Brain microvascular endothelial cell (primary cell): ENCODE measurements around the gene APOC4.

Experiments
- DNase-seq: peaks from one replicate; pipeline ENCODE4 v3.0.0-alpha.2; 2020
- H3K27ac ChIP-seq: fragments of 250-450 bp; sonication (Bioruptor Pico); 2 replicates; pipeline ENCODE4 v1.5.1; 2020; ENCODE audit warnings: mild to moderate bottlenecking, moderate library complexity
- H3K27me3 ChIP-seq: fragments of 250-450 bp; sonication (Bioruptor Pico); replicated peaks from 2 replicates; pipeline ENCODE4 v1.5.1; 2020; ENCODE audit warnings: mild to moderate bottlenecking
- H3K36me3 ChIP-seq: fragments of 250-450 bp; sonication (Bioruptor Pico); replicated peaks from 2 replicates; pipeline ENCODE4 v1.5.1; 2020; ENCODE audit warnings: mild to moderate bottlenecking
- H3K4me3 ChIP-seq: 2 replicates; pipeline ENCODE4 v1.5.1; 2011; ENCODE audit warnings: low read depth, mild to moderate bottlenecking, control low read depth, low read length, moderate library complexity
- CTCF ChIP-seq: IDR thresholded peaks from 2 replicates; pipeline ENCODE4 v1.5.1; 2011; ENCODE audit warnings: low read depth, mild to moderate bottlenecking, moderate library complexity, low read length, control low read depth, inconsistent platforms; ENCODE audit errors: missing control alignments
- in situ Hi-C: cut with HindIII; loops from 2 replicates; pipeline ENCODE4 v1.10.0; 2017; ENCODE audit warnings: low sequenced_read_pairs, low pct_ligation_motif_present

Gene APOC4

GRCh38 chr19:44986389-44986788, 44.4 kb downstream of the APOC4 start:
- no peak for DNase-seq
- in situ Hi-C loops = no loop called here
- TF ChIP-seq CTCF = no peak
- Histone ChIP-seq H3K27ac (no peak overlapping the region), H3K36me3 (peaks cover 46% of the 10 kb centered on the region), H3K4me3 (no peak overlapping the region), H3K27me3 (no peaks in the 10 kb centered on the region)

- no peak for DNase-seq
- Histone ChIP-seq H3K27me3 (no peaks in the 10 kb centered on the region), H3K4me3 (no peak overlapping the region), H3K36me3 (peaks cover 46% of the 10 kb centered on the region), H3K27ac (no peak overlapping the region)
- TF ChIP-seq CTCF = no peak
- in situ Hi-C loops = no loop called here
Observed at GRCh38 chr19:44987148-44987675, 45.2 kb downstream of the APOC4 start.

- in situ Hi-C loops = no loop called here
- Histone ChIP-seq H3K27ac (no peak overlapping the region), H3K27me3 (no peaks in the 10 kb centered on the region), H3K36me3 (peaks cover 50% of the 10 kb centered on the region), H3K4me3 (no peak overlapping the region)
- no peak for DNase-seq
- no peak for TF ChIP-seq CTCF
Observed at GRCh38 chr19:44988273-44988672, 46.2 kb downstream of the APOC4 start.

GRCh38 chr19:44988896-44989556, 47.0 kb downstream of the APOC4 start:
- peak; percentile 83 for TF ChIP-seq CTCF
- Histone ChIP-seq H3K4me3 (no peak overlapping the region), H3K27me3 (no peaks in the 10 kb centered on the region), H3K27ac (no peak overlapping the region), H3K36me3 (peaks cover 50% of the 10 kb centered on the region)
- in situ Hi-C loops = no loop called here
- DNase-seq = peak; percentile 68

- Histone ChIP-seq H3K27ac (no peak overlapping the region), H3K27me3 (no peaks in the 10 kb centered on the region), H3K36me3 (peaks cover 43% of the 10 kb centered on the region), H3K4me3 (no peak overlapping the region)
- no peak for DNase-seq
- no peak for TF ChIP-seq CTCF
- in situ Hi-C loops = no loop called here
Observed at GRCh38 chr19:44990459-44990858, 48.4 kb downstream of the APOC4 start.

GRCh38 chr19:44990966-44991365, 48.9 kb downstream of the APOC4 start:
- H3K27ac ChIP-seq = no peak overlapping the region

More at GRCh38 chr19:44990966-44991365, 48.9 kb downstream of the APOC4 start:
- Histone ChIP-seq H3K4me3 (no peak overlapping the region), H3K36me3 (peaks cover 38% of the 10 kb centered on the region), H3K27me3 (no peaks in the 10 kb centered on the region)
- no peak for TF ChIP-seq CTCF
- DNase-seq = no peak
- in situ Hi-C loops = no loop called here
